Hepatocyte (in vitro differentiated cells): Measurements from ENCODE around the gene DNLZ. TPM values are rescaled to one million over a fixed set of nuclear protein-coding genes. Genes with fewer than 3 reads are reported as not detected.
"Not testable (repeated sequence)": the region's sequence is repeated elsewhere in the genome, so short reads cannot be mapped to it uniquely, and the experiment has no call there.

ENCODE experiments used
- DNase-seq: peaks from one replicate; pipeline ENCODE4 v3.0.0-alpha.2; 2016; ENCODE audit warnings: low spot score
- H2AFZ ChIP-seq: fragments of 200-600 bp; sonication (generic); 2 replicates; pipeline ENCODE4 v1.6.0; 2016; ENCODE audit warnings: antibody characterized with exemption, mild to moderate bottlenecking
- H3K27ac ChIP-seq: fragments of 200-600 bp; sonication (generic); 2 replicates; pipeline ENCODE4 v1.5.1; 2016; ENCODE audit warnings: mild to moderate bottlenecking
- H3K27me3 ChIP-seq: fragments of 200-600 bp; sonication (generic); 2 replicates; pipeline ENCODE4 v1.6.1; 2016
- H3K36me3 ChIP-seq: fragments of 200-600 bp; sonication (generic); replicated peaks from 2 replicates; pipeline ENCODE4 v1.5.1; 2016; ENCODE audit warnings: low read depth; ENCODE audit not compliant: insufficient read depth
- H3K4me1 ChIP-seq: fragments of 200-600 bp; sonication (generic); 2 replicates; pipeline ENCODE4 v1.5.1; 2016; ENCODE audit warnings: mild to moderate bottlenecking, moderate library complexity; ENCODE audit not compliant: insufficient read depth
- H3K4me2 ChIP-seq: fragments of 200-600 bp; sonication (generic); 2 replicates; pipeline ENCODE4 v1.6.0; 2016
- H3K4me3 ChIP-seq: fragments of 200-600 bp; sonication (generic); 2 replicates; pipeline ENCODE4 v1.5.1; 2016; ENCODE audit warnings: mild to moderate bottlenecking
- H3K79me2 ChIP-seq: fragments of 200-600 bp; sonication (generic); 2 replicates; pipeline ENCODE4 v1.6.0; 2017; ENCODE audit warnings: mild to moderate bottlenecking
- H3K9me2 ChIP-seq: fragments of 200-600 bp; sonication (generic); replicated peaks from 2 replicates; pipeline ENCODE4 v1.6.0; 2017; ENCODE audit warnings: mild to moderate bottlenecking; ENCODE audit not compliant: insufficient read depth
- H3K9me3 ChIP-seq: fragments of 200-600 bp; sonication (generic); 2 replicates; pipeline ENCODE4 v1.5.1; 2016; ENCODE audit warnings: low read depth, mild to moderate bottlenecking
- H4K20me1 ChIP-seq: fragments of 200-600 bp; sonication (generic); 2 replicates; pipeline ENCODE4 v1.6.0; 2016; ENCODE audit warnings: mild to moderate bottlenecking; ENCODE audit not compliant: insufficient read depth, poor library complexity, severe bottlenecking
- CTCF ChIP-seq: fragments of 200-600 bp; sonication (generic); IDR thresholded peaks from 2 replicates; pipeline ENCODE4 v1.5.1; 2016; ENCODE audit warnings: antibody characterized with exemption, mild to moderate bottlenecking; ENCODE audit not compliant: poor library complexity
- EZH2 ChIP-seq: fragments of 200-600 bp; sonication (generic); IDR thresholded peaks from 2 replicates; pipeline ENCODE4 v1.6.1; 2016; ENCODE audit warnings: antibody characterized with exemption, mild to moderate bottlenecking, borderline replicate concordance
- EZH2phosphoT487 ChIP-seq: fragments of 200-600 bp; sonication (generic); IDR thresholded peaks from one replicate; pipeline ENCODE4 v1.6.1; 2018; ENCODE audit warnings: antibody characterized with exemption, mild to moderate bottlenecking, low read depth, moderate library complexity; ENCODE audit not compliant: unreplicated experiment, severe bottlenecking
- WGBS: methylation state at CpG from one replicate; pipeline ENCODE4 v1.1.6; 2016; ENCODE audit warnings: low lambda C conversion rate; ENCODE audit errors: missing lambda C conversion rate; 5-methylcytosine and 5-hydroxymethylcytosine counted together
- polyA plus RNA-seq: library from polyadenylated mRNA; unstranded; fragments of >200 nt; fragmentation: Nextera tagmentation; extraction: Ambion mirVana; gene quantifications from 2 replicates; pipeline ENCODE4 v1.2.1, GENCODE V29; 2016
- total RNA-seq: library from RNA; depleted of rRNA; stranded (reverse); fragments of >200 nt; gene quantifications from 2 replicates; pipeline ENCODE4 v1.2.3, GENCODE V29; 2014

DNLZ gene
- total and polyA plus RNA-seq, 2 experiments from 2014 or later: 21.5 to 24.3 TPM

- peaks cover 4% of the 10 kb centered on the region for H4K20me1 ChIP-seq
- H3K79me2 ChIP-seq: peaks cover 50% of the 10 kb centered on the region
Observed at GRCh38 chr9:136410500-136411287, 47.1 kb upstream of the DNLZ start, which contains the start of the genes ENTR1 and PMPCA. Gene ENTR1 (minus strand): TSS chr9:136410614. CDS start chr9:136410397, 217 bp downstream. Gene PMPCA (plus strand): TSS chr9:136410658. CDS start chr9:136410669, 11 bp downstream.

GRCh38 chr9:136409557-136410455 lies 46.3 kb upstream of the DNLZ start:
- peaks cover 15% of the 10 kb centered on the region for H3K4me1 ChIP-seq
- peak overlapping the region; percentile 82 for H3K27ac ChIP-seq
- DNase-seq: peak; percentile 60
- H3K9me2 ChIP-seq: no peaks in the 10 kb centered on the region
- TF ChIP-seq EZH2phosphoT487: no peak
- TF ChIP-seq EZH2: no peak
- TF ChIP-seq CTCF: no peak
- H2AFZ ChIP-seq: peak overlapping the region; percentile 76
- H3K4me3 ChIP-seq: peak overlapping the region; percentile 80
- H3K79me2 ChIP-seq: peaks cover 50% of the 10 kb centered on the region
- H4K20me1 ChIP-seq: peaks cover 4% of the 10 kb centered on the region
- peak overlapping the region; percentile 99 for H3K4me2 ChIP-seq
- H3K9me3 ChIP-seq: no peaks in the 10 kb centered on the region
- H3K36me3 ChIP-seq: no peaks in the 10 kb centered on the region
- 23% methylated on average over 44 of the region's 71 CpGs for WGBS
- no peaks in the 10 kb centered on the region for H3K27me3 ChIP-seq

More at GRCh38 chr9:136410500-136411287, 47.1 kb upstream of the DNLZ start, which contains the start of the genes ENTR1 and PMPCA:
- Histone ChIP-seq H3K36me3 (no peaks in the 10 kb centered on the region), H2AFZ (peak within 1 kb of the TSS; percentile 86), H3K9me3 (no peaks in the 10 kb centered on the region), H3K4me1 (peaks cover 15% of the 10 kb centered on the region), H3K27me3 (no peaks in the 10 kb centered on the region), H3K4me2 (peak within 1 kb of the TSS; percentile 99), H3K4me3 (peak within 1 kb of the TSS; percentile 92), H3K27ac (peak within 1 kb of the TSS; percentile 96), H3K9me2 (no peaks in the 10 kb centered on the region)
- TF ChIP-seq EZH2 (no peak), CTCF (no peak), EZH2phosphoT487 (no peak)
- 2% methylated on average over 55 of the region's 83 CpGs for WGBS
- peak; percentile 96 for DNase-seq

- Histone ChIP-seq H3K4me1 (peaks cover 15% of the 10 kb centered on the region), H4K20me1 (peaks cover 4% of the 10 kb centered on the region), H3K9me2 (no peaks in the 10 kb centered on the region), H2AFZ (no peak overlapping the region), H3K27me3 (no peaks in the 10 kb centered on the region), H3K9me3 (no peaks in the 10 kb centered on the region), H3K79me2 (peaks cover 41% of the 10 kb centered on the region), H3K27ac (no peak overlapping the region), H3K4me2 (no peak overlapping the region), H3K4me3 (no peak overlapping the region), H3K36me3 (no peaks in the 10 kb centered on the region)
- no peak for DNase-seq
- no peak for TF ChIP-seq CTCF
- TF ChIP-seq EZH2: no peak
- WGBS: 89% methylated on average over 7 of the region's 7 CpGs
Observed at GRCh38 chr9:136407911-136408310, 44.4 kb upstream of the DNLZ start.

GRCh38 chr9:136407061-136407460 lies 43.5 kb upstream of the DNLZ start:
- not testable (repeated sequence) for H3K4me3 ChIP-seq, H3K4me2 ChIP-seq, H3K36me3 ChIP-seq, H3K9me3 ChIP-seq, H4K20me1 ChIP-seq, H3K27ac ChIP-seq, H3K27me3 ChIP-seq, H3K9me2 ChIP-seq, DNase-seq, H2AFZ ChIP-seq
- WGBS: 95% methylated on average over 24 of the region's 28 CpGs
- Histone ChIP-seq H3K4me1 (peaks cover 13% of the 10 kb centered on the region), H3K79me2 (peaks cover 32% of the 10 kb centered on the region)

GRCh38 chr9:136405904-136406303 lies 42.4 kb upstream of the DNLZ start:
- H3K79me2 ChIP-seq: peaks cover 21% of the 10 kb centered on the region
- not testable (repeated sequence) for DNase-seq, H3K27ac ChIP-seq, H4K20me1 ChIP-seq, H3K9me2 ChIP-seq, H3K27me3 ChIP-seq, H2AFZ ChIP-seq, H3K36me3 ChIP-seq, H3K4me1 ChIP-seq, H3K4me3 ChIP-seq, H3K4me2 ChIP-seq, H3K9me3 ChIP-seq
- WGBS: 98% methylated on average over 10 of the region's 10 CpGs
